Measurements from ENCODE around the gene SERTAD4. TPM values are rescaled to one million over a fixed set of nuclear protein-coding genes. Genes with fewer than 3 reads are reported as not detected.
A peak's percentile ranks its signal among the peaks of the same experiment; 100 is the strongest.

SERTAD4 gene
- total and polyA plus RNA-seq, 5 donors, result 1.9 to 16.4 (median 11.4) TPM

GRCh38 chr1:210244746-210245367 is 12.3 kb downstream of the SERTAD4 start:
- Histone ChIP-seq H3K27ac (ENCODE audit: low read length) (no peak overlapping the region), H3K4me3 (ENCODE audit: low read length) (no peak overlapping the region), H3K9me3 (ENCODE audit: control insufficient read depth, low read length) (no peaks in the 10 kb centered on the region), H3K27me3 (ENCODE audit: control insufficient read depth, insufficient read depth) (no peaks in the 10 kb centered on the region), H3K4me1 (ENCODE audit: control insufficient read depth, insufficient read depth, low read length) (peaks cover 2% of the 10 kb centered on the region)
- WGBS, result 90% methylated on average over 6 of the region's 6 CpGs
- no peak for DNase-seq
- intact Hi-C loops (cut with DNase I), result no loop called here
- no peak for ATAC-seq

GRCh38 chr1:210246447-210246846 is 13.9 kb downstream of the SERTAD4 start:
- ATAC-seq (no peak), DNase-seq (no peak)
- intact Hi-C loops (cut with DNase I), result no loop called here
- H3K27me3 ChIP-seq (ENCODE audit: control insufficient read depth, insufficient read depth), result no peaks in the 10 kb centered on the region
- H3K4me3 ChIP-seq (ENCODE audit: low read length), result no peak overlapping the region
- WGBS, result 65% methylated on average over 6 of the region's 6 CpGs
- peaks cover under 1% of the 10 kb centered on the region for H3K4me1 ChIP-seq (ENCODE audit: control insufficient read depth, insufficient read depth, low read length)
- H3K27ac ChIP-seq (ENCODE audit: low read length), result no peak overlapping the region
- no peaks in the 10 kb centered on the region for H3K9me3 ChIP-seq (ENCODE audit: control insufficient read depth, low read length)

GRCh38 chr1:210248341-210248740 is 15.7 kb downstream of the SERTAD4 start:
- DNase-seq (no peak), ATAC-seq (no peak)
- peaks cover 4% of the 10 kb centered on the region for H3K4me1 ChIP-seq (ENCODE audit: control insufficient read depth, insufficient read depth, low read length)
- no peaks in the 10 kb centered on the region for H3K9me3 ChIP-seq (ENCODE audit: control insufficient read depth, low read length)
- intact Hi-C loops (cut with DNase I), result no loop called here
- H3K4me3 ChIP-seq (ENCODE audit: low read length), result no peak overlapping the region
- no peak overlapping the region for H3K27ac ChIP-seq (ENCODE audit: low read length)
- WGBS, result 96% methylated on average over 4 of the region's 4 CpGs
- H3K27me3 ChIP-seq (ENCODE audit: control insufficient read depth, insufficient read depth), result no peaks in the 10 kb centered on the region

- 15% methylated on average over 11 of the region's 11 CpGs for WGBS
- peak; percentile 59 to 70 for ATAC-seq
- Histone ChIP-seq H3K4me3 (ENCODE audit: low read length) (peak overlapping the region; percentile 52), H3K27ac (ENCODE audit: low read length) (no peak overlapping the region), H3K9me3 (ENCODE audit: control insufficient read depth, low read length) (no peaks in the 10 kb centered on the region), H3K4me1 (ENCODE audit: control insufficient read depth, insufficient read depth, low read length) (peaks cover 4% of the 10 kb centered on the region), H3K27me3 (ENCODE audit: control insufficient read depth, insufficient read depth) (no peaks in the 10 kb centered on the region)
- DNase-seq, result peak; percentile 41 to 81 (median 78)
- intact Hi-C loops (cut with DNase I), result loop anchor here in 1 of 4 donors (10.0 kb wide), 1 partner anchor 54 kb away; no protein-coding TSS in a partner anchor
These were observed 18.0 kb downstream of the SERTAD4 start for GRCh38 chr1:210250665-210250997.

- WGBS, result under 1% methylated on average over 37 of the region's 37 CpGs
- H3K4me3 ChIP-seq (ENCODE audit: low read length), result peak overlapping the region; percentile 52
- no peaks in the 10 kb centered on the region for H3K27me3 ChIP-seq (ENCODE audit: control insufficient read depth, insufficient read depth)
- no peak overlapping the region for H3K27ac ChIP-seq (ENCODE audit: low read length)
- DNase-seq, result peak; percentile 63 to 87 (median 85)
- no peaks in the 10 kb centered on the region for H3K9me3 ChIP-seq (ENCODE audit: control insufficient read depth, low read length)
- intact Hi-C loops (cut with DNase I), result loop anchor here in 1 of 4 donors (10.0 kb wide), 1 partner anchor 54 kb away; no protein-coding TSS in a partner anchor
- H3K4me1 ChIP-seq (ENCODE audit: control insufficient read depth, insufficient read depth, low read length), result peaks cover 4% of the 10 kb centered on the region
- ATAC-seq, result peak; percentile 76
These were observed 18.5 kb downstream of the SERTAD4 start for GRCh38 chr1:210250998-210251679.

GRCh38 chr1:210251680-210252490 is 19.3 kb downstream of the SERTAD4 start:
- Histone ChIP-seq H3K27me3 (ENCODE audit: control insufficient read depth, insufficient read depth) (no peaks in the 10 kb centered on the region), H3K4me3 (ENCODE audit: low read length) (peak overlapping the region; percentile 52), H3K27ac (ENCODE audit: low read length) (no peak overlapping the region), H3K9me3 (ENCODE audit: control insufficient read depth, low read length) (no peaks in the 10 kb centered on the region), H3K4me1 (ENCODE audit: control insufficient read depth, insufficient read depth, low read length) (peaks cover 4% of the 10 kb centered on the region)
- WGBS, result 30% methylated on average over 58 of the region's 58 CpGs
- intact Hi-C loops (cut with DNase I), result loop anchor here in 1 of 4 donors (10.0 kb wide), 1 partner anchor 53 kb away; no protein-coding TSS in a partner anchor
- ATAC-seq (peak; percentile 59 to 60), DNase-seq (peak in 2 of 3 donors; percentile 29 to 79)

GRCh38 chr1:210252621-210253051 is 20.0 kb downstream of the SERTAD4 start:
- H3K27ac ChIP-seq (ENCODE audit: low read length), result no peak overlapping the region
- DNase-seq, result peak; percentile 57 to 84 (median 82)

GRCh38 chr1:210254298-210254697 is 21.7 kb downstream of the SERTAD4 start:
- Histone ChIP-seq H3K27me3 (ENCODE audit: control insufficient read depth, insufficient read depth) (no peaks in the 10 kb centered on the region), H3K9me3 (ENCODE audit: control insufficient read depth, low read length) (no peaks in the 10 kb centered on the region), H3K4me1 (ENCODE audit: control insufficient read depth, insufficient read depth, low read length) (peaks cover 6% of the 10 kb centered on the region), H3K27ac (ENCODE audit: low read length) (no peak overlapping the region), H3K4me3 (ENCODE audit: low read length) (no peak overlapping the region)
- intact Hi-C loops (cut with DNase I), result loop anchor here in 1 of 4 donors (10.0 kb wide), 1 partner anchor 51 kb away; no protein-coding TSS in a partner anchor
- ATAC-seq (no peak), DNase-seq (no peak)

More at GRCh38 chr1:210252621-210253051, 20.0 kb downstream of the SERTAD4 start:
- H3K9me3 ChIP-seq (ENCODE audit: control insufficient read depth, low read length), result no peaks in the 10 kb centered on the region
- 17% methylated on average over 29 of the region's 29 CpGs for WGBS
- H3K4me1 ChIP-seq (ENCODE audit: control insufficient read depth, insufficient read depth, low read length), result peaks cover 4% of the 10 kb centered on the region
- peak; percentile 76 to 85 for ATAC-seq
- H3K4me3 ChIP-seq (ENCODE audit: low read length), result peak overlapping the region; percentile 6
- no peaks in the 10 kb centered on the region for H3K27me3 ChIP-seq (ENCODE audit: control insufficient read depth, insufficient read depth)
- intact Hi-C loops (cut with DNase I), result loop anchor here in 1 of 4 donors (10.0 kb wide), 1 partner anchor 52 kb away; no protein-coding TSS in a partner anchor

- peaks cover 3% of the 10 kb centered on the region for H3K4me1 ChIP-seq (ENCODE audit: control insufficient read depth, insufficient read depth, low read length)
- 87% methylated on average over 13 of the region's 13 CpGs for WGBS
- no peaks in the 10 kb centered on the region for H3K27me3 ChIP-seq (ENCODE audit: control insufficient read depth, insufficient read depth)
- H3K9me3 ChIP-seq (ENCODE audit: control insufficient read depth, low read length), result no peaks in the 10 kb centered on the region
- H3K4me3 ChIP-seq (ENCODE audit: low read length), result no peak overlapping the region
- no peak overlapping the region for H3K27ac ChIP-seq (ENCODE audit: low read length)
- no peak for ATAC-seq
- DNase-seq, result no peak
- intact Hi-C loops (cut with DNase I), result loop anchor here in 1 of 4 donors (10.0 kb wide), 1 partner anchor 47 kb away; no protein-coding TSS in a partner anchor
These were observed 25.3 kb downstream of the SERTAD4 start for GRCh38 chr1:210257698-210258529.

GRCh38 chr1:210259561-210259960 is 27.0 kb downstream of the SERTAD4 start:
- DNase-seq, result peak in 1 of 3 donors; percentile 38
- H3K4me3 ChIP-seq (ENCODE audit: low read length), result no peak overlapping the region
- H3K4me1 ChIP-seq (ENCODE audit: control insufficient read depth, insufficient read depth, low read length), result peaks cover 3% of the 10 kb centered on the region
- peak overlapping the region; percentile 7 for H3K27ac ChIP-seq (ENCODE audit: low read length)
- WGBS, result 62% methylated on average over 4 of the region's 4 CpGs
- no peak for ATAC-seq
- H3K9me3 ChIP-seq (ENCODE audit: control insufficient read depth, low read length), result no peaks in the 10 kb centered on the region
- intact Hi-C loops (cut with DNase I), result loop anchor here in 1 of 4 donors (10.0 kb wide), 1 partner anchor 45 kb away; no protein-coding TSS in a partner anchor
- H3K27me3 ChIP-seq (ENCODE audit: control insufficient read depth, insufficient read depth), result no peaks in the 10 kb centered on the region

All from right cardiac atrium (tissue), 5 donors.